ENCODE measurements around the gene MTRR.

The MTRR gene

GRCh38 chr5:7888901-7889300 is 20.0 kb downstream of the MTRR start:
- DNase-seq, result no peak
- no peaks in the 10 kb centered on the region for H3K9me3 ChIP-seq
- intact Hi-C loops (cut with DNase I; ENCODE audit: low total_unique reads), result no loop called here
- H3K4me1 ChIP-seq, result no peaks in the 10 kb centered on the region
- H3K36me3 ChIP-seq, result peaks cover 39 to 66% (median 60%) of the 10 kb centered on the region in 3 donors
- TF ChIP-seq, protein P1, sequence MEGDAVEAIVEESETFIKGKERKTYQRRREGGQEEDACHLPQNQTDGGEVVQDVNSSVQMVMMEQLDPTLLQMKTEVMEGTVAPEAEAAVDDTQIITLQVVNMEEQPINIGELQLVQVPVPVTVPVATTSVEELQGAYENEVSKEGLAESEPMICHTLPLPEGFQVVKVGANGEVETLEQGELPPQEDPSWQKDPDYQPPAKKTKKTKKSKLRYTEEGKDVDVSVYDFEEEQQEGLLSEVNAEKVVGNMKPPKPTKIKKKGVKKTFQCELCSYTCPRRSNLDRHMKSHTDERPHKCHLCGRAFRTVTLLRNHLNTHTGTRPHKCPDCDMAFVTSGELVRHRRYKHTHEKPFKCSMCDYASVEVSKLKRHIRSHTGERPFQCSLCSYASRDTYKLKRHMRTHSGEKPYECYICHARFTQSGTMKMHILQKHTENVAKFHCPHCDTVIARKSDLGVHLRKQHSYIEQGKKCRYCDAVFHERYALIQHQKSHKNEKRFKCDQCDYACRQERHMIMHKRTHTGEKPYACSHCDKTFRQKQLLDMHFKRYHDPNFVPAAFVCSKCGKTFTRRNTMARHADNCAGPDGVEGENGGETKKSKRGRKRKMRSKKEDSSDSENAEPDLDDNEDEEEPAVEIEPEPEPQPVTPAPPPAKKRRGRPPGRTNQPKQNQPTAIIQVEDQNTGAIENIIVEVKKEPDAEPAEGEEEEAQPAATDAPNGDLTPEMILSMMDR (IDR thresholded peaks at IDR 0.05), result no peak
- no peak overlapping the region for H3K4me3 ChIP-seq
- no peak overlapping the region for H3K27ac ChIP-seq
- H3K27me3 ChIP-seq, result no peaks in the 10 kb centered on the region

DNA sequence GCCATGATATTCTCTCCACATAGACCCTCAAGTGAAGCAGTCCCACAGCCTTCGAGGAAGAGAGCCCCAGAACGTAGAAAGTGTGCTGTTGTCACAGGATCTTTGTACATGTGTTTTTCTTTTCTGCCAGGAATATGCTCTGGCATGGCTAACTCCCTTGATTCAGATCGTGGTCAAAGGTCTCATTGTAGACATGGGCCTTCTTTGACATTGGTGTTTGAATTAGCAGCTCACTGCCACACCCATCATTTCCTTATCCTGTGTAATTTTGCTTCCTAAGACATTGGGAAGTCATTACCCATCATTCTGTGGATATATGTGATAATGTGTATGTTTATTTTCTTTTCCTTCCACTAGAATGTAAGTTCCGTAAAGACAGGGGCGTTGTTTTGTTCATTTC is 25.5 kb downstream of the MTRR start:
- peaks cover 68 to 88% (median 87%) of the 10 kb centered on the region in 3 donors for H3K36me3 ChIP-seq
- intact Hi-C loops (cut with DNase I; ENCODE audit: low total_unique reads), result no loop called here

DNA sequence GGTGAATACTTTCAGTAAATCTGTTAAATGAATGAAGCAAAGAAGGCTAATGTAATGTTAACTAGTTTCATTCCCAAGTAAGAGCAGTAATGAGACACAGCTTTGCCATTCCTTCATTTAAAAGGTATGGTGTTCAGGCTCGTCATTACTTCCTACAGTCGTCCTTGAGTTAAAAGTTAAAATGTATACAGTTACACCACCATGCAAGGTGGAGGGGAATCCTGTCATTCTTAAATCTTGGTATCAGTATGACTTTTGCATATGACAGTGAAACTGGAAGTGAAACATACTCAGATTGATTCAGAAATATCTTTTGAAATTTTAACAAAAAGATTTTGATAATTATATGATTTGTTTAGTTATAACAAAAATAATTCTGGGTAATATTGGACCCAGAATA is 25.9 kb downstream of the MTRR start:
- no peaks in the 10 kb centered on the region for H3K9me3 ChIP-seq
- peaks cover 68 to 89% (median 87%) of the 10 kb centered on the region in 3 donors for H3K36me3 ChIP-seq
- intact Hi-C loops (cut with DNase I; ENCODE audit: low total_unique reads), result no loop called here
- no peak overlapping the region for H3K4me3 ChIP-seq
- TF ChIP-seq, protein P1 (IDR thresholded peaks at IDR 0.05), result no peak
- H3K27me3 ChIP-seq, result no peaks in the 10 kb centered on the region
- DNase-seq, result no peak
- H3K27ac ChIP-seq, result no peak overlapping the region
- H3K4me1 ChIP-seq, result no peaks in the 10 kb centered on the region

More for the DNA sequence above, 25.5 kb downstream of the MTRR start:
- Histone ChIP-seq H3K4me1 (no peaks in the 10 kb centered on the region), H3K4me3 (no peak overlapping the region), H3K27ac (no peak overlapping the region), H3K27me3 (no peaks in the 10 kb centered on the region), H3K9me3 (no peaks in the 10 kb centered on the region)
- DNase-seq, result no peak
- TF ChIP-seq, protein P1 (IDR thresholded peaks at IDR 0.05), result no peak

DNA sequence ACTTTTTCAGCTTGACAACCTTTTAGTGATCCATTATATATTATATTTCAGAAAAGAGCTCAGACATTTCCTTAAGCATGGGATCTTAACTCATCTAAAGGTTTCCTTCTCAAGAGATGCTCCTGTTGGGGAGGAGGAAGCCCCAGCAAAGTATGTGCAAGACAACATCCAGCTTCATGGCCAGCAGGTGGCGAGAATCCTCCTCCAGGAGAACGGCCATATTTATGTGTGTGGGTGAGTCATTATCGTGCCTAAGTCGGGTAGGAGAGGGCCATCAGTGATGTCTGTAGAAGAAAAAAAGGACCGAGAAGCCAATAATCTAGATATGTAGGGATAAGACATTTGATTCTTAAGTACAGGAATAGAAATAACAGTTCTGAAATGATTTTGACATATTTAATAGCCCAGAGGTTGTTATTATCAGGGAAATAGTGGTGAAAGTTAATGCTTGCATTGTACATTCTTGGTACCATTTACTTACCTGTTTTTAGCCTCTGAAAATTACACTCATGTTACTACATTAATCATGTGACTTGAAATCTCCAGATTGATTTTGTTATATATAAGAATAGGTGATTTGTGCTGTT is 28.2 kb downstream of the MTRR start:
- Histone ChIP-seq H3K4me1 (no peaks in the 10 kb centered on the region), H3K27ac (no peak overlapping the region), H3K36me3 (peaks cover 76 to 96% (median 91%) of the 10 kb centered on the region in 3 donors), H3K4me3 (no peak overlapping the region), H3K27me3 (no peaks in the 10 kb centered on the region), H3K9me3 (no peaks in the 10 kb centered on the region)
- DNase-seq, result no peak
- TF ChIP-seq, protein P1 (IDR thresholded peaks at IDR 0.05), result no peak
- intact Hi-C loops (cut with DNase I; ENCODE audit: low total_unique reads), result no loop called here

GRCh38 chr5:7902201-7902600 is 33.3 kb downstream of the MTRR start:
- Histone ChIP-seq H3K9me3 (no peaks in the 10 kb centered on the region), H3K27me3 (no peaks in the 10 kb centered on the region), H3K36me3 (peaks cover 41 to 62% (median 58%) of the 10 kb centered on the region in 3 donors), H3K4me3 (no peak overlapping the region), H3K4me1 (no peaks in the 10 kb centered on the region), H3K27ac (no peak overlapping the region)
- intact Hi-C loops (cut with DNase I; ENCODE audit: low total_unique reads), result no loop called here
- TF ChIP-seq, protein P1 (IDR thresholded peaks at IDR 0.05), result no peak
- DNase-seq, result no peak
